HepG2 (cell line): ENCODE results near the gene CAMTA2. TPM values are rescaled to one million over a fixed set of nuclear protein-coding genes. Genes with fewer than 3 reads are reported as not detected.

ENCODE experiments used
- ARNT2 ChIP-seq: sonication (generic); formaldehyde crosslinking; IDR thresholded peaks from 2 replicates; pipeline ENCODE4 v1.8.0; 2022; ENCODE audit warnings: mild to moderate bottlenecking, low read depth, missing genetic modification reagents, moderate library complexity
- FOSL2 ChIP-seq: sonication (generic); formaldehyde crosslinking; IDR thresholded peaks from 2 replicates; pipeline ENCODE4 v1.4.0; 2020; ENCODE audit warnings: missing genetic modification reagents
- MED13 ChIP-seq: sonication (generic); formaldehyde crosslinking; IDR thresholded peaks from 2 replicates; pipeline ENCODE4 v1.5.0; 2020; ENCODE audit warnings: missing genetic modification reagents
- NBN ChIP-seq: fragments of 450-650 bp; conservative IDR thresholded peaks from 2 replicates; pipeline ENCODE4 v1.6.1; 2017
- NCOA2 ChIP-seq: sonication (generic); formaldehyde crosslinking; IDR thresholded peaks from 2 replicates; pipeline ENCODE4 v1.8.0; 2022; ENCODE audit warnings: inconsistent platforms
- PAXIP1 ChIP-seq: sonication (generic); formaldehyde crosslinking; conservative IDR thresholded peaks from 2 replicates; pipeline ENCODE4 v1.4.0; 2020; ENCODE audit warnings: mild to moderate bottlenecking, missing genetic modification reagents, moderate library complexity
- RXRA ChIP-seq: sonication (generic); formaldehyde crosslinking; IDR thresholded peaks from 2 replicates; pipeline ENCODE4 v1.5.1; 2020; ENCODE audit warnings: missing genetic modification reagents
- SOX13 ChIP-seq, 3 experiments: fragments of 450-650 bp in 1 of 3; sonication (generic) in 1 of 3; formaldehyde crosslinking in 1 of 3; IDR thresholded peaks in 2 of 3; conservative IDR thresholded peaks in 1 of 3; 2 replicates each; pipeline versions ENCODE4 v1.5.0 to v1.6.1; 2016 to 2020; ENCODE audit warnings: antibody characterized with exemption in 1 of 3, mild to moderate bottlenecking in 1 of 3, missing compliant biosample characterization in 1 of 3, missing genetic modification reagents in 1 of 3, moderate library complexity in 1 of 3
- STAT5B ChIP-seq: sonication (generic); formaldehyde crosslinking; IDR thresholded peaks from 2 replicates; pipeline ENCODE4 v1.4.0; 2020; ENCODE audit warnings: missing genetic modification reagents
- ZFP36L1 ChIP-seq: sonication (generic); formaldehyde crosslinking; IDR thresholded peaks from 2 replicates; pipeline ENCODE4 v1.8.0; 2022; ENCODE audit warnings: mild to moderate bottlenecking, missing genetic modification reagents, moderate library complexity
- ZFP41 ChIP-seq: sonication (generic); formaldehyde crosslinking; IDR thresholded peaks from 2 replicates; pipeline ENCODE4 v1.4.0; 2020; ENCODE audit warnings: mild to moderate bottlenecking, missing genetic modification reagents, borderline replicate concordance
- ZFP90 ChIP-seq: sonication (generic); formaldehyde crosslinking; IDR thresholded peaks from 2 replicates; pipeline ENCODE4 v1.8.0; 2022; ENCODE audit warnings: missing genetic modification reagents, mild to moderate bottlenecking, inconsistent platforms, borderline replicate concordance
- ZNF576 ChIP-seq: sonication (generic); formaldehyde crosslinking; IDR thresholded peaks from 2 replicates; pipeline ENCODE4 v1.4.0; 2020; ENCODE audit warnings: mild to moderate bottlenecking, missing genetic modification reagents
- polyA plus RNA-seq, 8 experiments: library from polyadenylated mRNA; depleted of rRNA in 3 of 8; stranded (reverse) in 7 of 8; unstranded in 1 of 8; fragments of >200 nt; fragmentation: Illumina TruSeq in 4 of 8; extraction: Trizol in 4 of 8; gene quantifications; 2 replicates each; pipeline versions ENCODE4 v1.2.1 to v1.2.3, GENCODE V29; 2011 to 2016; ENCODE audit warnings: low read depth in 4 of 8, missing spikeins in 1 of 8, mixed read lengths in 1 of 8; ENCODE audit not compliant: insufficient read depth in 1 of 8
- total RNA-seq, 5 experiments: library from RNA; depleted of rRNA; stranded (reverse); fragments of >200 nt; fragmentation: Illumina TruSeq; extraction: Trizol; gene quantifications; 2 replicates each; pipeline ENCODE4 v1.2.3, GENCODE V29; 2016; ENCODE audit warnings: low read depth in 1 of 5
- TF ChIP-seq, protein P1 (sequence below): fragments of 450-650 bp; IDR thresholded peaks from 2 replicates; pipeline ENCODE4 v1.6.1; 2016
- TF ChIP-seq, protein P2 (sequence below): sonication (generic); formaldehyde crosslinking; IDR thresholded peaks from 2 replicates; pipeline ENCODE4; 2020; ENCODE audit warnings: missing genetic modification reagents, mild to moderate bottlenecking, borderline replicate concordance
- TF ChIP-seq, protein P3 (sequence below): sonication (generic); formaldehyde crosslinking; IDR thresholded peaks from 2 replicates; pipeline ENCODE4 v1.8.0; 2022; ENCODE audit warnings: mild to moderate bottlenecking, missing genetic modification reagents, borderline replicate concordance
- TF ChIP-seq, protein P4 (sequence below): IDR thresholded peaks from 2 replicates; pipeline ENCODE4 v1.6.1; 2016; ENCODE audit warnings: missing compliant biosample characterization, missing genetic modification reagents, borderline replicate concordance

The CAMTA2 gene
- total and polyA plus RNA-seq, 2 of the 13 experiments (the other 11 are each of a cell fraction or from before 2014, with no cell fraction given), result 4.1 to 7.1 TPM

DNA sequence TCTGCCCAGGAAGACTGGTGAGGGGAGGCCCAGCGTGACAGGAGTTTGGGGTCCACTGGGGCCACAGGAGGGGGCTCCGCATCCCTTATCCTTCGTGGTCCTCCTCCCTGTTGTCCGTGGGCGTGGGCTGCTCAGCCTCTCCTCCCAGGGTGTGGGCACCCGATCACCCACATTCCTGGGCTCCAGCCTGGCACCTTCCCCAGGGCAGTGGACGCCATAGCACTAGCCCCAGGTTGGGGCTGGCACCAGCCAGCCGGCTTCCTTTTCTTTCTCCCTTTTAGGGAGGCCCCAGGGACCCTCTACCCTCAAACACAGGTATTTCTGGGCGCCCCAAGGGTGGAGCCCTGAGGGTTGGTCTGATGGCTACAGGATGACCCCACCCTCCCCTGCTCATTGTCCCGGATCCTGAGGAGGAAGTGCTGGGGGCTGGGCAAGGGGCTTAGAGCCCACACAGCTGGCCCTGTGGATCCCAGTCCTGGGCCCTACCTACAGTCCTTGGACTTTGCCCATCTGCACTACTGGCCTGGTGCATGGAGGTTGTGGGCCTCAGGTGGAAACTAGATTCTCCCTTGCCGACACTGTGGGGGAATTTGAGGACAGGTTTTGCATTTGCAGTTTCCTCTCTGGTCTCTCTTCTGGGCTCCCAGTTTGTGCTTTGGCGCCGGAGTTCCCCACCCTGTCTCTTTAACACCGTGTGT is 11.4 kb upstream of the CAMTA2 start (continued):
- TF ChIP-seq, protein P1, sequence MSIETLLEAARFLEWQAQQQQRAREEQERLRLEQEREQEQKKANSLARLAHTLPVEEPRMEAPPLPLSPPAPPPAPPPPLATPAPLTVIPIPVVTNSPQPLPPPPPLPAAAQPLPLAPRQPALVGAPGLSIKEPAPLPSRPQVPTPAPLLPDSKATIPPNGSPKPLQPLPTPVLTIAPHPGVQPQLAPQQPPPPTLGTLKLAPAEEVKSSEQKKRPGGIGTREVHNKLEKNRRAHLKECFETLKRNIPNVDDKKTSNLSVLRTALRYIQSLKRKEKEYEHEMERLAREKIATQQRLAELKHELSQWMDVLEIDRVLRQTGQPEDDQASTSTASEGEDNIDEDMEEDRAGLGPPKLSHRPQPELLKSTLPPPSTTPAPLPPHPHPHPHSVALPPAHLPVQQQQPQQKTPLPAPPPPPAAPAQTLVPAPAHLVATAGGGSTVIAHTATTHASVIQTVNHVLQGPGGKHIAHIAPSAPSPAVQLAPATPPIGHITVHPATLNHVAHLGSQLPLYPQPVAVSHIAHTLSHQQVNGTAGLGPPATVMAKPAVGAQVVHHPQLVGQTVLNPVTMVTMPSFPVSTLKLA, result no peak
- TF ChIP-seq STAT5B (CRISPR knock-in tag) (no peak), ZFP41 (CRISPR knock-in tag) (no peak), ZNF576 (CRISPR knock-in tag) (no peak), PAXIP1 (peak; percentile 95), NBN (no peak), MED13 (CRISPR knock-in tag) (no peak), SOX13 (IDR thresholded peaks at IDR 0.05) (no peak), SOX13 (CRISPR knock-in tag; conservative IDR thresholded peaks at IDR 0.05 in 1 of 2, IDR thresholded peaks at IDR 0.05 in 1 of 2) (peak in 1 of 2 experiments; percentile 79; a peak in 2 of 4 replicates), ZFP36L1 (0 out of 2 replicates have a peak, but pooled peaks have one; percentile 54), ARNT2 (CRISPR knock-in tag) (no peak), FOSL2 (CRISPR knock-in tag) (peak; percentile 37; the same call in 1 of the 2 replicates), NCOA2 (CRISPR knock-in tag) (peak; percentile 65), ZFP90 (CRISPR knock-in tag) (no peak), RXRA (CRISPR knock-in tag) (peak; percentile 81)
- TF ChIP-seq, protein P2, sequence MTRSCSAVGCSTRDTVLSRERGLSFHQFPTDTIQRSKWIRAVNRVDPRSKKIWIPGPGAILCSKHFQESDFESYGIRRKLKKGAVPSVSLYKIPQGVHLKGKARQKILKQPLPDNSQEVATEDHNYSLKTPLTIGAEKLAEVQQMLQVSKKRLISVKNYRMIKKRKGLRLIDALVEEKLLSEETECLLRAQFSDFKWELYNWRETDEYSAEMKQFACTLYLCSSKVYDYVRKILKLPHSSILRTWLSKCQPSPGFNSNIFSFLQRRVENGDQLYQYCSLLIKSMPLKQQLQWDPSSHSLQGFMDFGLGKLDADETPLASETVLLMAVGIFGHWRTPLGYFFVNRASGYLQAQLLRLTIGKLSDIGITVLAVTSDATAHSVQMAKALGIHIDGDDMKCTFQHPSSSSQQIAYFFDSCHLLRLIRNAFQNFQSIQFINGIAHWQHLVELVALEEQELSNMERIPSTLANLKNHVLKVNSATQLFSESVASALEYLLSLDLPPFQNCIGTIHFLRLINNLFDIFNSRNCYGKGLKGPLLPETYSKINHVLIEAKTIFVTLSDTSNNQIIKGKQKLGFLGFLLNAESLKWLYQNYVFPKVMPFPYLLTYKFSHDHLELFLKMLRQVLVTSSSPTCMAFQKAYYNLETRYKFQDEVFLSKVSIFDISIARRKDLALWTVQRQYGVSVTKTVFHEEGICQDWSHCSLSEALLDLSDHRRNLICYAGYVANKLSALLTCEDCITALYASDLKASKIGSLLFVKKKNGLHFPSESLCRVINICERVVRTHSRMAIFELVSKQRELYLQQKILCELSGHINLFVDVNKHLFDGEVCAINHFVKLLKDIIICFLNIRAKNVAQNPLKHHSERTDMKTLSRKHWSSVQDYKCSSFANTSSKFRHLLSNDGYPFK, result peak; percentile 37; the same call in 1 of the 2 replicates
- TF ChIP-seq, protein P3, sequence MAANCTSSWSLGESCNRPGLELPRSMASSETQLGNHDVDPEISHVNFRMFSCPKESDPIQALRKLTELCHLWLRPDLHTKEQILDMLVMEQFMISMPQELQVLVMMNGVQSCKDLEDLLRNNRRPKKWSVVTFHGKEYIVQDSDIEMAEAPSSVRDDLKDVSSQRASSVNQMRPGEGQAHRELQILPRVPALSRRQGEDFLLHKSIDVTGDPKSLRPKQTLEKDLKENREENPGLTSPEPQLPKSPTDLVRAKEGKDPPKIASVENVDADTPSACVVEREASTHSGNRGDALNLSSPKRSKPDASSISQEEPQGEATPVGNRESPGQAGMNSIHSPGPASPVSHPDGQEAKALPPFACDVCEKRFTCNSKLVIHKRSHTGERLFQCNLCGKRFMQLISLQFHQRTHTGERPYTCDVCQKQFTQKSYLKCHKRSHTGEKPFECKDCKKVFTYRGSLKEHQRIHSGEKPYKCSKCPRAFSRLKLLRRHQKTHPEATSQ (CRISPR knock-in tag), result no peak
- TF ChIP-seq, protein P4, sequence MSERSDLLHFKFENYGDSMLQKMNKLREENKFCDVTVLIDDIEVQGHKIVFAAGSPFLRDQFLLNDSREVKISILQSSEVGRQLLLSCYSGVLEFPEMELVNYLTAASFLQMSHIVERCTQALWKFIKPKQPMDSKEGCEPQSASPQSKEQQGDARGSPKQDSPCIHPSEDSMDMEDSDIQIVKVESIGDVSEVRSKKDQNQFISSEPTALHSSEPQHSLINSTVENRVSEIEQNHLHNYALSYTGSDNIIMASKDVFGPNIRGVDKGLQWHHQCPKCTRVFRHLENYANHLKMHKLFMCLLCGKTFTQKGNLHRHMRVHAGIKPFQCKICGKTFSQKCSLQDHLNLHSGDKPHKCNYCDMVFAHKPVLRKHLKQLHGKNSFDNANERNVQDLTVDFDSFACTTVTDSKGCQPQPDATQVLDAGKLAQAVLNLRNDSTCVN (CRISPR knock-in tag), result no peak
